Mesendoderm (in vitro differentiated cells): ENCODE results near the gene CRTC3.

ENCODE experiments used
- DNase-seq: peaks from one replicate; pipeline ENCODE4 v3.0.0; 2013
- H2AK5ac ChIP-seq: 2 replicates; pipeline ENCODE4 v1.6.1; 2013; ENCODE audit warnings: low read length, inconsistent platforms
- H2BK120ac ChIP-seq: 2 replicates; pipeline ENCODE4 v1.6.1; 2013; ENCODE audit warnings: low read depth, mild to moderate bottlenecking, low read length, moderate library complexity, mixed read lengths
- H2BK15ac ChIP-seq: replicated peaks from 2 replicates; pipeline ENCODE4 v1.6.1; 2013; ENCODE audit warnings: low read depth, mild to moderate bottlenecking, moderate library complexity
- H2BK5ac ChIP-seq: 2 replicates; pipeline ENCODE4 v1.6.1; 2013; ENCODE audit warnings: low read length, inconsistent platforms
- H3K18ac ChIP-seq: 2 replicates; pipeline ENCODE4 v1.6.1; 2013; ENCODE audit warnings: mild to moderate bottlenecking, low read length, mixed read lengths
- H3K23ac ChIP-seq: one replicate; pipeline ENCODE4 v1.6.1; 2013; ENCODE audit warnings: low read length
- H3K27ac ChIP-seq: 2 replicates; pipeline ENCODE4 v1.5.1; 2013; ENCODE audit warnings: low read depth, mild to moderate bottlenecking, inconsistent platforms, low read length, moderate library complexity
- H3K27me3 ChIP-seq: 2 replicates; pipeline ENCODE4 v1.6.1; 2013; ENCODE audit warnings: low read length, control low read depth, mild to moderate bottlenecking, inconsistent platforms; ENCODE audit not compliant: insufficient read depth, poor library complexity
- H3K36me3 ChIP-seq: 2 replicates; pipeline ENCODE4 v1.6.1; 2013; ENCODE audit warnings: low read length, inconsistent platforms; ENCODE audit not compliant: control insufficient read depth, insufficient read depth
- H3K4ac ChIP-seq: one replicate; pipeline ENCODE4 v1.6.1; 2013; ENCODE audit warnings: low read depth, mild to moderate bottlenecking, low read length, moderate library complexity
- H3K4me1 ChIP-seq: 2 replicates; pipeline ENCODE4 v1.6.1; 2013; ENCODE audit warnings: low read depth, low read length, inconsistent platforms; ENCODE audit not compliant: control insufficient read depth
- H3K4me2 ChIP-seq: 2 replicates; pipeline ENCODE4 v1.6.1; 2013; ENCODE audit warnings: low read length
- H3K4me3 ChIP-seq: 2 replicates; pipeline ENCODE4 v1.5.1; 2013; ENCODE audit warnings: mild to moderate bottlenecking, low read length
- H3K56ac ChIP-seq: one replicate; pipeline ENCODE4 v1.6.1; 2013; ENCODE audit warnings: low read length
- H3K79me1 ChIP-seq: 2 replicates; pipeline ENCODE4 v1.6.1; 2013; ENCODE audit warnings: low read length, inconsistent platforms
- H3K79me2 ChIP-seq: 2 replicates; pipeline ENCODE4 v1.6.1; 2013; ENCODE audit warnings: mild to moderate bottlenecking, low read length; ENCODE audit not compliant: control insufficient read depth, insufficient read depth
- H3K9ac ChIP-seq: 2 replicates; pipeline ENCODE4 v1.6.1; 2013; ENCODE audit warnings: low read length, inconsistent platforms
- H4K5ac ChIP-seq: one replicate; pipeline ENCODE4 v1.6.1; 2013; ENCODE audit warnings: low read length
- H4K8ac ChIP-seq: one replicate; pipeline ENCODE4 v1.6.1; 2013; ENCODE audit warnings: low read depth, mild to moderate bottlenecking, control low read depth, low read length, moderate library complexity
- WGBS: extraction: QIAGEN DNeasy Blood & Tissue Kit; methylation state at CpG from one replicate; pipeline ENCODE4 v1.1.7; 2013; ENCODE audit warnings: low lambda C conversion rate, missing lambda C conversion rate; ENCODE audit not compliant: insufficient coverage; ENCODE audit errors: extremely low coverage; 5-methylcytosine and 5-hydroxymethylcytosine counted together

CRTC3 gene

GRCh38 chr15:90576711-90577389 lies 47.1 kb downstream of the CRTC3 start:
- no peak overlapping the region for H2BK15ac ChIP-seq
- H4K8ac ChIP-seq = no peak overlapping the region
- WGBS = no CpG with 5 or more reads among the region's 7 CpGs
- no peak overlapping the region for H4K5ac ChIP-seq
- H3K4me2 ChIP-seq = no peak overlapping the region
- H3K9ac ChIP-seq = no peak overlapping the region
- H2BK120ac ChIP-seq = no peak overlapping the region
- no peak overlapping the region for H3K27ac ChIP-seq
- no peaks in the 10 kb centered on the region for H3K36me3 ChIP-seq
- H3K27me3 ChIP-seq = no peaks in the 10 kb centered on the region
- H3K79me2 ChIP-seq = no peaks in the 10 kb centered on the region
- H3K56ac ChIP-seq = no peak overlapping the region
- H2BK5ac ChIP-seq = no peak overlapping the region
- H3K4ac ChIP-seq = no peak overlapping the region
- DNase-seq = no peak
- no peaks in the 10 kb centered on the region for H3K4me1 ChIP-seq
- H3K23ac ChIP-seq = no peak overlapping the region
- no peak overlapping the region for H3K18ac ChIP-seq
- H2AK5ac ChIP-seq = no peak overlapping the region
- H3K4me3 ChIP-seq = no peak overlapping the region
- H3K79me1 ChIP-seq = no peaks in the 10 kb centered on the region

GRCh38 chr15:90579213-90579612 lies 49.5 kb downstream of the CRTC3 start:
- WGBS = no CpG with 5 or more reads among the region's 3 CpGs
- H3K36me3 ChIP-seq = no peaks in the 10 kb centered on the region
- no peak overlapping the region for H3K27ac ChIP-seq
- no peak overlapping the region for H4K8ac ChIP-seq
- no peak overlapping the region for H2BK15ac ChIP-seq
- H3K79me1 ChIP-seq = no peaks in the 10 kb centered on the region
- no peak overlapping the region for H3K4me3 ChIP-seq
- no peak overlapping the region for H4K5ac ChIP-seq
- no peaks in the 10 kb centered on the region for H3K79me2 ChIP-seq
- no peak overlapping the region for H3K23ac ChIP-seq
- no peaks in the 10 kb centered on the region for H3K4me1 ChIP-seq
- no peak overlapping the region for H3K4ac ChIP-seq
- no peak overlapping the region for H3K56ac ChIP-seq
- H3K18ac ChIP-seq = no peak overlapping the region
- no peak for DNase-seq
- no peak overlapping the region for H2AK5ac ChIP-seq
- H2BK5ac ChIP-seq = no peak overlapping the region
- H3K9ac ChIP-seq = no peak overlapping the region
- no peak overlapping the region for H3K4me2 ChIP-seq
- no peak overlapping the region for H2BK120ac ChIP-seq
- H3K27me3 ChIP-seq = no peaks in the 10 kb centered on the region

DNA sequence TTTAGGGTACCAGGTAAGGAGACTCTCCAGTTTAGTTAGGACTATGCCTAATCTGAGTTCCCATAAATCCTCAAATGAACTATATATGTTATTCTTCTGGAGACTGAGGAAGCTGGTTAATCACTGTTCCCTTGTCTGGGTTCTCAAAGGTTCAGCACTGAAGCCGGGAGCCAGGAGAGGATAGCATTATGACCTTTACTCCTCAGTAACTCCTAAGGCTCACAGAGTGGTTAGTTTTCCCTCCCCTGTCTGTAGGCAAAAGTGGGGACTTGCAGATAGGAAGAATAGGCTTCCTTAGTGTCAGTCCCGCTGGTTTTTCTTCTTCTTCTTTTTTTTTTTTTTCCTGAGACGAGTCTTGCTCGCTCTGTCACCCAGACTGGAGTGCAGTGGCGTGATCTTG lies 50.4 kb downstream of the CRTC3 start:
- Histone ChIP-seq H3K36me3 (no peaks in the 10 kb centered on the region), H2BK5ac (no peak overlapping the region), H3K4me3 (no peak overlapping the region), H3K18ac (no peak overlapping the region), H2BK15ac (no peak overlapping the region), H2AK5ac (no peak overlapping the region), H3K79me2 (no peaks in the 10 kb centered on the region), H3K23ac (no peak overlapping the region), H3K27me3 (no peaks in the 10 kb centered on the region), H3K79me1 (no peaks in the 10 kb centered on the region), H3K4me2 (no peak overlapping the region), H3K9ac (no peak overlapping the region), H3K56ac (peak overlapping the region; percentile 7), H2BK120ac (no peak overlapping the region), H3K27ac (no peak overlapping the region), H3K4me1 (no peaks in the 10 kb centered on the region), H3K4ac (no peak overlapping the region), H4K8ac (no peak overlapping the region), H4K5ac (no peak overlapping the region)
- no peak for DNase-seq
- WGBS = no CpG with 5 or more reads among the region's 5 CpGs

GRCh38 chr15:90580541-90580940 lies 50.8 kb downstream of the CRTC3 start:
- no peak overlapping the region for H2AK5ac ChIP-seq

GRCh38 chr15:90580946-90581345 lies 51.2 kb downstream of the CRTC3 start:
- no peak overlapping the region for H2AK5ac ChIP-seq
- H3K79me1 ChIP-seq = no peaks in the 10 kb centered on the region
- no CpG with 5 or more reads among the region's 3 CpGs for whole genome bisulfite sequencing
- no peak overlapping the region for H2BK15ac ChIP-seq
- no peak overlapping the region for H2BK120ac ChIP-seq
- H2BK5ac ChIP-seq = no peak overlapping the region
- no peak overlapping the region for H3K4me2 ChIP-seq
- H3K27ac ChIP-seq = no peak overlapping the region
- no peaks in the 10 kb centered on the region for H3K27me3 ChIP-seq
- no peak for DNase-seq
- no peak overlapping the region for H3K4ac ChIP-seq
- H3K9ac ChIP-seq = no peak overlapping the region
- H3K56ac ChIP-seq = no peak overlapping the region
- H3K23ac ChIP-seq = no peak overlapping the region
- H4K8ac ChIP-seq = no peak overlapping the region
- H3K4me1 ChIP-seq = no peaks in the 10 kb centered on the region
- H3K18ac ChIP-seq = no peak overlapping the region
- no peak overlapping the region for H4K5ac ChIP-seq
- H3K4me3 ChIP-seq = no peak overlapping the region
- H3K36me3 ChIP-seq = no peaks in the 10 kb centered on the region
- H3K79me2 ChIP-seq = no peaks in the 10 kb centered on the region

More at GRCh38 chr15:90580541-90580940, 50.8 kb downstream of the CRTC3 start:
- Histone ChIP-seq H3K27ac (no peak overlapping the region), H2BK5ac (no peak overlapping the region), H3K79me2 (no peaks in the 10 kb centered on the region), H3K18ac (no peak overlapping the region), H4K8ac (no peak overlapping the region), H3K56ac (no peak overlapping the region), H3K4ac (no peak overlapping the region), H3K4me3 (no peak overlapping the region), H3K27me3 (no peaks in the 10 kb centered on the region), H3K36me3 (no peaks in the 10 kb centered on the region), H2BK15ac (no peak overlapping the region), H3K4me2 (no peak overlapping the region), H3K9ac (no peak overlapping the region), H3K79me1 (no peaks in the 10 kb centered on the region), H3K4me1 (no peaks in the 10 kb centered on the region), H3K23ac (no peak overlapping the region), H4K5ac (no peak overlapping the region), H2BK120ac (no peak overlapping the region)
- WGBS = no CpG with 5 or more reads among the region's 7 CpGs
- no peak for DNase-seq

- no peak overlapping the region for H3K4me2 ChIP-seq
- H2BK15ac ChIP-seq = no peak overlapping the region
- no peak overlapping the region for H3K4ac ChIP-seq
- no peaks in the 10 kb centered on the region for H3K27me3 ChIP-seq
- no peak overlapping the region for H2BK5ac ChIP-seq
- no peak overlapping the region for H3K27ac ChIP-seq
- DNase-seq = no peak
- H2AK5ac ChIP-seq = no peak overlapping the region
- H3K4me1 ChIP-seq = no peaks in the 10 kb centered on the region
- no peaks in the 10 kb centered on the region for H3K79me2 ChIP-seq
- H3K23ac ChIP-seq = no peak overlapping the region
- H2BK120ac ChIP-seq = no peak overlapping the region
- no peaks in the 10 kb centered on the region for H3K79me1 ChIP-seq
- H3K56ac ChIP-seq = no peak overlapping the region
- H4K5ac ChIP-seq = no peak overlapping the region
- H3K36me3 ChIP-seq = no peaks in the 10 kb centered on the region
- H3K18ac ChIP-seq = no peak overlapping the region
- WGBS = no CpG with 5 or more reads among the region's 6 CpGs
- no peak overlapping the region for H3K4me3 ChIP-seq
- no peak overlapping the region for H4K8ac ChIP-seq
- H3K9ac ChIP-seq = no peak overlapping the region
Measured at GRCh38 chr15:90581771-90582352, 52.1 kb downstream of the CRTC3 start.
